DND-41 (cell line): ENCODE measurements around the gene ACOX3.

Source experiments
- EZH2 ChIP-seq: IDR thresholded peaks from 3 replicates; pipeline ENCODE4 v1.6.1; 2012; ENCODE audit warnings: borderline replicate concordance, low read depth, mild to moderate bottlenecking, moderate library complexity, low read length, inconsistent platforms; ENCODE audit not compliant: severe bottlenecking
- TF ChIP-seq, protein P1 (sequence below): IDR thresholded peaks from 2 replicates; pipeline ENCODE4 v1.5.1; 2012; ENCODE audit warnings: borderline replicate concordance, low read length, moderate library complexity, mild to moderate bottlenecking; ENCODE audit not compliant: poor library complexity, severe bottlenecking; ENCODE audit errors: extremely low read depth

DNA sequence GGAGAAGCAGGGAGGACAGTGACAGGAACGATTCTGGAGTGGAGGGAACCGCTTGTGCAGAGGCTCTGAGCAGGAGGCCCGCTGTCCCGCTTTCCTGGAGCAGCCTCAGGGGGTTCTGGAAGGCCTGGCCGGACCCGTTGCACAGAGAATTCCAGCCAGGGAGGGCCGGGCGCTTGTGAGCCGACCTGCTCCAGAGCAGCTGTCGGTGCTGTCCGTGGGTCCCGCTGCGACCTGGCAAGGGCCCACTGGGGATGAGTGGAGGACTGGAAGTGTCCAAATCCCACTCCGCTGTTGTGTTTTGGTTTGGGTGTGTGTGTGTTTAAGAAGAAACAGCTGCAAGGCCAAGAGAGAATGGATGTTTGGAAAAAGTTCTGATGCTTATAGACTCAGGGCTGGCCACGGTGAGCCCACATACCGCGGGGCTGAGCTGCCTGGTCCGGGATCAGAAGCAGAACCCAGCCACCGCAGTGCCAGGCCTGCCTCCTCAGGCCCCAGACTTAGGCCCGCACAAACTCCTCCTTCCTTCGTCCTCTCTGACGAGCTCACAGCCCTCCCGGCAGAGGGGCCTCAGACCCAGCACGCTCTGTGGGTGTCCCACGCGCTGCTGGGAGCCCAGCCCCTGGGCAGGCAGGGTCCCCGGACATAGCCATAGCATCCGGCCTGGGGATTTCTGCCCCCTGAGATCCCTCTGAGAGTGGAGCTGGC is 97.1 kb downstream of the ACOX3 start:
- TF ChIP-seq, protein P1, sequence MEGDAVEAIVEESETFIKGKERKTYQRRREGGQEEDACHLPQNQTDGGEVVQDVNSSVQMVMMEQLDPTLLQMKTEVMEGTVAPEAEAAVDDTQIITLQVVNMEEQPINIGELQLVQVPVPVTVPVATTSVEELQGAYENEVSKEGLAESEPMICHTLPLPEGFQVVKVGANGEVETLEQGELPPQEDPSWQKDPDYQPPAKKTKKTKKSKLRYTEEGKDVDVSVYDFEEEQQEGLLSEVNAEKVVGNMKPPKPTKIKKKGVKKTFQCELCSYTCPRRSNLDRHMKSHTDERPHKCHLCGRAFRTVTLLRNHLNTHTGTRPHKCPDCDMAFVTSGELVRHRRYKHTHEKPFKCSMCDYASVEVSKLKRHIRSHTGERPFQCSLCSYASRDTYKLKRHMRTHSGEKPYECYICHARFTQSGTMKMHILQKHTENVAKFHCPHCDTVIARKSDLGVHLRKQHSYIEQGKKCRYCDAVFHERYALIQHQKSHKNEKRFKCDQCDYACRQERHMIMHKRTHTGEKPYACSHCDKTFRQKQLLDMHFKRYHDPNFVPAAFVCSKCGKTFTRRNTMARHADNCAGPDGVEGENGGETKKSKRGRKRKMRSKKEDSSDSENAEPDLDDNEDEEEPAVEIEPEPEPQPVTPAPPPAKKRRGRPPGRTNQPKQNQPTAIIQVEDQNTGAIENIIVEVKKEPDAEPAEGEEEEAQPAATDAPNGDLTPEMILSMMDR, result no peak
- TF ChIP-seq EZH2, result no peak
